Astrocyte (in vitro differentiated cells and primary cell): ENCODE results near the gene SUFU. TPM values are rescaled to one million over a fixed set of nuclear protein-coding genes. Genes with fewer than 3 reads are reported as not detected.

Source experiments
- DNase-seq: peaks from one replicate; pipeline ENCODE4 v3.0.0-alpha.2; 2010; ENCODE audit warnings: low read depth
- FAIRE-seq: peaks from 2 replicates; lab custom pipeline; 2011; peaks lifted over from hg19 to GRCh38; lab: Jason Lieb, UNC
- H2AFZ ChIP-seq: 2 replicates; pipeline ENCODE4 v1.6.0; 2012; ENCODE audit warnings: low read depth, low read length, inconsistent platforms
- H3K27ac ChIP-seq: 2 replicates; pipeline ENCODE4 v1.5.1; 2011; ENCODE audit warnings: low read depth, low read length, inconsistent platforms
- H3K27me3 ChIP-seq: 2 replicates; pipeline ENCODE4 v1.6.0; 2011; ENCODE audit warnings: low read length, inconsistent platforms; ENCODE audit not compliant: insufficient read depth
- H3K36me3 ChIP-seq: 2 replicates; pipeline ENCODE4 v1.5.1; 2011; ENCODE audit warnings: low read length, inconsistent platforms; ENCODE audit not compliant: insufficient read depth
- H3K4me1 ChIP-seq: 2 replicates; pipeline ENCODE4 v1.5.1; 2011; ENCODE audit warnings: low read length, inconsistent platforms; ENCODE audit not compliant: insufficient read depth
- H3K4me2 ChIP-seq: 2 replicates; pipeline ENCODE4 v1.6.0; 2012; ENCODE audit warnings: low read length, inconsistent platforms
- H3K4me3 ChIP-seq: 2 replicates; pipeline ENCODE4 v1.5.1; 2011; ENCODE audit warnings: low read depth, mild to moderate bottlenecking, low read length, inconsistent platforms; ENCODE audit not compliant: insufficient read depth
- H3K79me2 ChIP-seq: 2 replicates; pipeline ENCODE4 v1.6.0; 2012; ENCODE audit warnings: mild to moderate bottlenecking, low read length, inconsistent platforms; ENCODE audit not compliant: insufficient read depth
- H3K9ac ChIP-seq: 2 replicates; pipeline ENCODE4 v1.6.0; 2012; ENCODE audit warnings: mild to moderate bottlenecking, low read length, inconsistent platforms
- H3K9me3 ChIP-seq: 2 replicates; pipeline ENCODE4 v1.5.1; 2012; ENCODE audit warnings: low read depth, mild to moderate bottlenecking, low read length, inconsistent platforms; ENCODE audit not compliant: insufficient read depth
- H4K20me1 ChIP-seq: 2 replicates; pipeline ENCODE4 v1.6.0; 2012; ENCODE audit warnings: low read length, inconsistent platforms; ENCODE audit not compliant: insufficient read depth
- H3K27ac Mint-ChIP-seq: one replicate; pipeline ENCODE4 v1.8.0; 2021; ENCODE audit warnings: mild to moderate bottlenecking, mixed read lengths; ENCODE audit not compliant: unreplicated experiment
- H3K27me3 Mint-ChIP-seq: one replicate; pipeline ENCODE4 v1.8.0; 2021; ENCODE audit warnings: low read depth, mixed read lengths; ENCODE audit not compliant: unreplicated experiment
- H3K36me3 Mint-ChIP-seq: one replicate; pipeline ENCODE4 v1.8.0; 2021; ENCODE audit warnings: low read depth, mixed read lengths; ENCODE audit not compliant: unreplicated experiment
- H3K4me1 Mint-ChIP-seq: one replicate; pipeline ENCODE4 v1.8.0; 2021; ENCODE audit warnings: low read depth, mixed read lengths; ENCODE audit not compliant: unreplicated experiment
- H3K4me3 Mint-ChIP-seq: one replicate; pipeline ENCODE4 v1.8.0; 2021; ENCODE audit warnings: mild to moderate bottlenecking, moderate library complexity, mixed read lengths; ENCODE audit not compliant: unreplicated experiment
- H3K9me3 Mint-ChIP-seq: one replicate; pipeline ENCODE4 v1.8.0; 2021; ENCODE audit warnings: mild to moderate bottlenecking, mixed read lengths; ENCODE audit not compliant: unreplicated experiment
- CTCF ChIP-seq: IDR thresholded peaks from 2 replicates; pipeline ENCODE4 v1.5.1; 2011; ENCODE audit warnings: low read depth, mild to moderate bottlenecking, inconsistent platforms, low read length, moderate library complexity; ENCODE audit not compliant: insufficient read depth
- EZH2 ChIP-seq: IDR thresholded peaks from 2 replicates; pipeline ENCODE4 v1.6.1; 2012; ENCODE audit warnings: mild to moderate bottlenecking, low read length, inconsistent platforms; ENCODE audit not compliant: insufficient read depth
- total RNA-seq: library from RNA; stranded (reverse); gene quantifications from 2 replicates; pipeline ENCODE4 v1.2.1, GENCODE V29; 2021

The SUFU gene
- total RNA-seq, 1 donor from 2014 or later = 25.8 TPM

GRCh38 chr10:102555781-102556328 is 52.1 kb downstream of the SUFU start:
- Histone ChIP-seq H3K36me3 (no peaks in the 10 kb centered on the region), H3K27me3 (no peaks in the 10 kb centered on the region), H3K4me3 (peak overlapping the region; percentile 3), H3K9me3 (no peaks in the 10 kb centered on the region), H4K20me1 (peaks cover 7% of the 10 kb centered on the region), H3K79me2 (peaks cover 6% of the 10 kb centered on the region), H2AFZ (peak overlapping the region; percentile 31), H3K4me2 (peak overlapping the region; percentile 73), H3K9ac (no peak overlapping the region), H3K27ac (no peak overlapping the region), H3K4me1 (peaks cover 14% of the 10 kb centered on the region)
- no peaks in the 10 kb centered on the region for H3K9me3 Mint-ChIP-seq
- TF ChIP-seq CTCF (no peak), EZH2 (no peak)
- H3K4me3 Mint-ChIP-seq = peak overlapping the region; percentile 36
- FAIRE-seq (peak; percentile 13), DNase-seq (peak; percentile 80)
- peaks cover 15% of the 10 kb centered on the region for H3K4me1 Mint-ChIP-seq
- peaks cover 23% of the 10 kb centered on the region for H3K36me3 Mint-ChIP-seq
- peak overlapping the region; percentile 83 for H3K27ac Mint-ChIP-seq
- no peaks in the 10 kb centered on the region for H3K27me3 Mint-ChIP-seq

- H3K36me3 ChIP-seq = no peaks in the 10 kb centered on the region
- H4K20me1 ChIP-seq = peaks cover 7% of the 10 kb centered on the region
- Mint-ChIP-seq H3K4me1 (peaks cover 15% of the 10 kb centered on the region), H3K27me3 (no peaks in the 10 kb centered on the region), H3K36me3 (peaks cover 19% of the 10 kb centered on the region), H3K9me3 (no peaks in the 10 kb centered on the region), H3K27ac (peak overlapping the region; percentile 47), H3K4me3 (no peak overlapping the region)
- FAIRE-seq (no peak), DNase-seq (no peak)
- no peaks in the 10 kb centered on the region for H3K27me3 ChIP-seq
- peaks cover 6% of the 10 kb centered on the region for H3K79me2 ChIP-seq
- no peak for TF ChIP-seq CTCF
- TF ChIP-seq EZH2 = no peak
- no peaks in the 10 kb centered on the region for H3K9me3 ChIP-seq
- H3K4me1 ChIP-seq = peaks cover 14% of the 10 kb centered on the region
- H3K27ac ChIP-seq = no peak overlapping the region
- no peak overlapping the region for H3K4me3 ChIP-seq
- H3K4me2 ChIP-seq = no peak overlapping the region
- H2AFZ ChIP-seq = no peak overlapping the region
- H3K9ac ChIP-seq = no peak overlapping the region
Measured at GRCh38 chr10:102557569-102557968, 53.8 kb downstream of the SUFU start.

GRCh38 chr10:102559764-102560163 is 56.0 kb downstream of the SUFU start:
- peaks cover 14% of the 10 kb centered on the region for H3K4me1 ChIP-seq
- DNase-seq (no peak), FAIRE-seq (no peak)
- no peaks in the 10 kb centered on the region for H3K36me3 ChIP-seq
- H3K79me2 ChIP-seq = peaks cover 6% of the 10 kb centered on the region
- peaks cover 23% of the 10 kb centered on the region for H3K36me3 Mint-ChIP-seq
- H3K4me1 Mint-ChIP-seq = peaks cover 15% of the 10 kb centered on the region
- TF ChIP-seq CTCF (no peak), EZH2 (no peak)
- H3K27me3 ChIP-seq = no peaks in the 10 kb centered on the region
- no peaks in the 10 kb centered on the region for H3K9me3 Mint-ChIP-seq
- no peak overlapping the region for H3K4me3 Mint-ChIP-seq
- H2AFZ ChIP-seq = no peak overlapping the region
- no peaks in the 10 kb centered on the region for H3K9me3 ChIP-seq
- no peak overlapping the region for H3K9ac ChIP-seq
- peaks cover 11% of the 10 kb centered on the region for H4K20me1 ChIP-seq
- H3K4me2 ChIP-seq = no peak overlapping the region
- H3K4me3 ChIP-seq = no peak overlapping the region
- H3K27me3 Mint-ChIP-seq = no peaks in the 10 kb centered on the region
- no peak overlapping the region for H3K27ac ChIP-seq
- no peak overlapping the region for H3K27ac Mint-ChIP-seq
